ENCODE results near the gene EXOC4.

DNA sequence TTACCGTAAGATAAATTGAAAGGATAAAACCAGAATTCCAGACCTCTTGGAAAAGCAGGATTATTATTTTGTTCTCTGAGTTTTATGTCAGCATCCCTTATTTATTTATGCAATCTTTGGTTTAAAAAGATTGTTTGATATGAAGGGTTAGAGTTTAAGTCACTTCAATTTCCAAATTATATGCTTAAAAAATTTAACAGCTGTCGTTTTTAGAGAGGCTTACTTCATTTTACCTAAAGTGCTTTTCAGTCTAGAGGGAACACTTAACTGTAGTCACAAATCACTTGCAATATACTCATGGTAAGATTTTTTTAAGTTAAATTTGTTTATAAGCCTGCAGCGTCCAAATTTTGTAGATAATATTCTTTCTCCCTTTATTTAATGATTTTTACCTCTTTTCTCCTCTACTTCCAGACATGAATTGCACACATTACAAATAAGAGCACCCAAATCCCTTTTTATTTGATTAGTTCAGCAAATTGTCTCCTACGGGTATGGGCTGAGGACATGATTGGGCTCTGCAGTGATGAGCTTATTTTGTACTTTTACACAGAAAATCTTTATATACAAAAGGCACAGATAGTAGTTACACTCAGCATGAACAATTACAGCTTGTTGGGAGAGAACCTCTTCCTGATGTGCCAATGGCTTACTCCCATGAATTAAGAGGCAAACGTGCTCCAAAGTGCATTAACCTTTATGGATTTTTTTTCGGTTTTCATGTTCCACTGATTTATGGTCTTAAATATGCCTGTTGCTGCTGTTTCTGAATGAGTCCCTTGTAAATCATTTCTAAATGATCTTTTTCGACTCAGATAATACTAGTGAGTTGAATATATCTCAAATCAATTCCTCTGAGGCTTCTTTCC lies 555.0 kb downstream of the EXOC4 start:
- no peak for TF ChIP-seq EZH2 (IDR thresholded peaks at IDR 0.05; ENCODE audit: low read length, missing control alignments)
- TF ChIP-seq, protein P1, sequence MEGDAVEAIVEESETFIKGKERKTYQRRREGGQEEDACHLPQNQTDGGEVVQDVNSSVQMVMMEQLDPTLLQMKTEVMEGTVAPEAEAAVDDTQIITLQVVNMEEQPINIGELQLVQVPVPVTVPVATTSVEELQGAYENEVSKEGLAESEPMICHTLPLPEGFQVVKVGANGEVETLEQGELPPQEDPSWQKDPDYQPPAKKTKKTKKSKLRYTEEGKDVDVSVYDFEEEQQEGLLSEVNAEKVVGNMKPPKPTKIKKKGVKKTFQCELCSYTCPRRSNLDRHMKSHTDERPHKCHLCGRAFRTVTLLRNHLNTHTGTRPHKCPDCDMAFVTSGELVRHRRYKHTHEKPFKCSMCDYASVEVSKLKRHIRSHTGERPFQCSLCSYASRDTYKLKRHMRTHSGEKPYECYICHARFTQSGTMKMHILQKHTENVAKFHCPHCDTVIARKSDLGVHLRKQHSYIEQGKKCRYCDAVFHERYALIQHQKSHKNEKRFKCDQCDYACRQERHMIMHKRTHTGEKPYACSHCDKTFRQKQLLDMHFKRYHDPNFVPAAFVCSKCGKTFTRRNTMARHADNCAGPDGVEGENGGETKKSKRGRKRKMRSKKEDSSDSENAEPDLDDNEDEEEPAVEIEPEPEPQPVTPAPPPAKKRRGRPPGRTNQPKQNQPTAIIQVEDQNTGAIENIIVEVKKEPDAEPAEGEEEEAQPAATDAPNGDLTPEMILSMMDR (conservative IDR thresholded peaks at IDR 0.05 in 1 of 2, IDR thresholded peaks at IDR 0.05 in 1 of 2; ENCODE audit: low read depth in 1 of 2, low read length in 2 of 2): no peak

All from fibroblast of lung (primary cell).